Myocyte (in vitro differentiated cells): Measurements from ENCODE around the gene HMG20A. TPM values are rescaled to one million over a fixed set of nuclear protein-coding genes. Genes with fewer than 3 reads are reported as not detected.
A peak's percentile ranks its signal among the peaks of the same experiment; 100 is the strongest.

Experiments used
- DNase-seq: peaks from one replicate; pipeline ENCODE4 v3.0.0-alpha.2; 2012; ENCODE audit warnings: low read depth
- total RNA-seq: library from RNA; depleted of rRNA; stranded (reverse); fragments of >200 nt; gene quantifications from 2 replicates; pipeline ENCODE4 v1.2.3, GENCODE V29; 2014

Gene HMG20A
- total RNA-seq, 1 donor from 2014 or later = 36.6 TPM

DNA sequence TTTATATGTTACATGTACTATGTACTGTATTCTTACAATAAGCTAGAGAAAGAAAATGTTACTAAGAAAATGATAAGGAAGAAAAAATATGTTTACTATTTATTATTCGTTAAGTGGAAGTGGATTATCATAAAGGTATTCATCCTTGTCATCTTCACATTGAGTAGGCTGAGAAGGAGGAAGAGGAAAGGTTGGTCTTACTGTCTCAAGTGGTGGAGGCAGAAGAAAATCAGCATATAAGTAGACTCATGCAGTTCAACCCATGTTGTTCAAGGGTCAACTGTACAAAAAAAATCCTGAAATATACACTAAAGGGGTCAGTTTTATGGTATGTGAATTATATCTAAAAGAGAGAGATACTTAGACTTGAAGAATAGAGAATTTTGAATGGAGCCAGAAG is 5.7 kb downstream of the HMG20A start:
- no peak for DNase-seq

DNA sequence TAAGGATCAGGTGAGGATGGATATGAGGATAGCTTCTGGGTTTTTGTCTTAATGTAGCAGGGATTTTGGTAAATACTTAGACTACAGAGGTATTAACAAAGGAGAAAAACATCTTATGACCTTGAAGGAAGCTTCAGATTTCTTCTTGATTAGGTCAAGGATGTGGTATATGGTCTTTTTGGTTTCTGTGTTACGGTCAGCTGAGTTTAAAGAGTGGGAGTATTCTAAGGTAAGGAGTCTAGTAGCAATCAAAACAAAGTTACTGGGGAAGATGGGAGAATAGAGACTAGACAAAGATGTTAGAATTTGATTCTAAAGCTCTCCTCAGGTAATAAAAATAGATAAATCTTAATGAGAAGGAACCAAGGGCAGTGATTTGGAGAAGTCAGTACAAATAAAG is 6.2 kb downstream of the HMG20A start:
- DNase-seq = no peak

DNA sequence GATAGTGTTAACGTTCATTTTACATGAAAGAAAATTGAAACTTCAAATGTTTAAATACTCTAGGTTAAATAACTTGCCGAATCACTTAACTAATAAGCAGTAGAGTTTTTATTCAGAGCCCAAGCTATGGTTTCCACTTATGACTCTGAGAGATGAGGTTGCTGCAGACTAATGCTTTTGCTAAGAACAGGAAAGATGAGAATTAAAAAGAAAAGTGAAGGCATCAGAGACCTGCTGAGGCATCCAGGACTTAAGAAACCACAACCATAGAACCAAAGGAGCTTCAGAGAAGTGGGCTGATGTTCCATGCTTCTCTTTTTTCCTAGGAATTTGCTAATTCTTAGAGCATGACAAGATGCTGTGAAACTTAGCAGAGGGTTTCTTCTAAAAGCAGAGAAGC is 9.5 kb downstream of the HMG20A start:
- no peak for DNase-seq

DNA sequence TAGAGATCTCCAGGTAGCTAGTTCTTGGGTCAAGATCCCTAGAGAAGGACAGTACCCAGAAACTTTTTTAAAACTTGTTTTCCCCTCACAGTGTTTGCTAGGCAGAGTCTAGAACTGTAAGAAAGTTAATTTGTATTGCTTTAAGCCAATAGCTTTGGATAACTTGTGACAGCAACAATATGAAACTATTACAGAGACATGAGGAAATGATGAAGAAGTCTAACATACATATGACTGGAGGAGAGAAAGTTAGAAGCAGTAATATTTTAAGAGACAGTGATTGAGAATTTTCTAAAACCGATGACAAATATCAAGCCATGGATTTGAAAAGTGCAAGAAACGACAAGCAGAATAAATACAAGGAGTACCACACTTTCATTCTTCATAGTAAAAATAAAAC is 10.0 kb downstream of the HMG20A start:
- no peak for DNase-seq

DNA sequence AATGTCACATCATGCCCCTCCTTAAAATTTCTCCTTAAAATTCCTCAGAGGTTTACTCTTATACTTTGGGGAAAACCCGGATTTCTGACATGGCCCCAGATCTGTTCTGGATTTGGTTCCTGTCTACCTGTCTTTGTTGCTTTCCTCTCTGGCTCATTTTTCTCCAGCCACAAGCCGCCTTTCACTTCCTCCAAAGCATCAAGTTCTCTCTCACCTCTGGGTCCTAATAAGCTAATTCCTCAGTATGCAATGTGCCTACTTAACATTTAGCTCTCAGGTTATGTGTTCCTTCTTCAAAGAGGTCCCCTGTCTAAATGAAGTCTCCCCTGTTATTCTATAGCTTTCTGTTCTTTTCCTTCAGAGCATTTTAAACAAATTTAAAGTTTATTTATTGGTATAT is 16.1 kb downstream of the HMG20A start:
- DNase-seq = no peak

DNA sequence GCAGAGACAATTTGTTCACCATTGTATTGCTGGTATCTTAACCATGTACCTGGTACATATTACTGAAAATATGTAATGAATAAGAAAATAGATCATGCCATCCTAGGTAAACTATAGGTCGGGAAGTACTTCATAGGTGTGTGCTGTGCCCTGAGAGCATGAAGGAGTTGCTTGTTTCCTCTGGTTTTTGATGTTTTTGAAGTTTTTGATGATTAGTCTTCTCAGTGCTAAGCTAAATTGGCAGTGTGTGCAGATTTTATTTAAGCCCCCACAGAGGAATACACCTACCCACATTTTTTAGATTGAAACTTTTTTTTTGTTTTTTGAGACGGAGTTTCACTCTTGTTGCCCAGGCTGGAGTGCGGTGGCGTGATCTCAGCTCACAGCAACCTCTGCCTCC is 16.6 kb downstream of the HMG20A start:
- DNase-seq = no peak

DNA sequence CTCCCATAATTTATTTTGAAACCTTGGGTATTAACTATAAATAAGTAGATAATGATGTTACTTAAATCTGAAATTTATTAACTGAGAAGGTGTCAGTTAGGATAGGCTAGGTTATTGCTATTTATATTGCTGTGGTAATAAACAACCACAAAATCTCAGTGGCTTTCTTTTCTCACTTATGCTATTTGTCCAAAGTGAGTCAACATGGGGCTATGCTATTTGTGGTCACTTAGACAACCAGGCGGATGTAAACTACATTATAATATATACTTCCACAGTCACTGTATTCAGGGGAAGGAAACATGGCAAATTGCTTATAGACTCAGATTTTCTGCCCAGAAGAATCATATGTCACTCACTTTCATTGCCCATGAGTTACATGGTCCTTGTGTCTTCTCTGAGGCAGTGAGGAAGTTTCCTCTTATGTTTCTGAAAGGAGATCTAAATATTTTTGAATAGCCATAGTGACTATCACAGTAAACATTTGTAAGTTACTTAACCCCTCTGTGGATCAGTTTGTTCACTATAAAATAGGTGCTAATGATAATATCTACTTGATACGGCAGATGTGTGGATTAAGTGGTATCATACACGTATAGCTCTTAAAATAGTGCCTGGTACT is 19.8 kb downstream of the HMG20A start:
- DNase-seq = peak; percentile 80

DNA sequence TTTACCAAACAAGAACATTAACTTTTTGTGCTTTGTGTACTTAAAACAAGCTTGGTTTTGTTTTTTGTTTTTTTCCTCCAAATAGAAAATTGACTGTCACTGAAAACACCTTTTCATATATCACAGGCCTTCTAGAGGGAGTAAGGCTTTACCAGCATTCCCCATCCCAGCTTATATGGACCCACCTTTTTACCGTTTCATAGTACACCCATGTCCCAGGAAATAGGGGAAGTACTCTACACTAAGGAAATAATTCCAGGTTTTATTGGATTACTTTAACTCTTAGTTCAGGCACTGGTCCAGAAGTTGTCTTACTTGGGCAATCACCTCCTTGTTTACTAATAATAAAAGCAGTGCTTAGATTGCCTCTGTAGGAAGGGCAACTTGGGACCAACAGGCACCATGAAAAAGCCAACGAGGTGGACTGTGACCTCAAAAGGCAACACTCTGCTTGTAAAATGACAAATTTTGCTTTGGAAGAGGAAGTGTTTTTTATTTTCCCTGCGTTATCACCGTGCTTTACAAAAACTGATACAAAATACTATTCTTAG is 26.2 kb downstream of the HMG20A start:
- no peak for DNase-seq

DNA sequence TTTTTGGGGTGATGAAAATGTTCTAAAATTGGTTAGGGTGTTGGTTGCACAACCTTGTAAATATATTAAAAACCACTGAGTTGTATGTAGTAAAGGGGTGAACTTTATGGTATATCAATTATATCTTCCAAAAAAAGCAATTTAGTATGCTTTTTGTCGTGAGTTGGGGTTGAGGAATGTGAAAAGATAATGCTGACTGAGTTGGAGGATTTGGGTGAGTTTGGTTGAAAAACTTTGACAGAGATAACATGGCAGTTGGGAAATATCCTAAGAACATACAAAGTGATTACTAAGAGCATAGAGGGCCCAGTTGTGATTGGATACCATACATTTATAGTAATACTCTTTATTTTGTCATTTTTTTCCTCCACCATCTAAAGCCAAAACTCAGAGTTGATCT is 33.6 kb downstream of the HMG20A start:
- DNase-seq = no peak

DNA sequence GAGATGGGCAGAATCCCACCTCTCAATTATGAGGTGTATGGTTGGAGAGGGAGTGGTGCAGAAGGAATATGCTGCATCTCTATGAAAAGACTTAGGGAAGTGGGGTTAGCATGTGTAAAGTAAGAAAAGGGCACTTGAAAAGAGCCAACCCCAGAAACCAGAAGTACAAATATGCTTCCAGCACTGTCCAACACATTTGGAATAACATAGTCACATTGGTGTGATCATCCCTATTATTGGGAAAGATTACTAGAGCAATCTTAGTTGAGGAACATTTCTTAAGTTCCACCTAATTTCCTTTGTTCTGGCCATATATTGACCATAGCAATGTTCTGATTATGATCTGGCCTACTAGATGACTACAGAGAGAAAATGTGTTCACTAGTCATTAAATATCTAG is 34.3 kb downstream of the HMG20A start:
- DNase-seq = no peak

DNA sequence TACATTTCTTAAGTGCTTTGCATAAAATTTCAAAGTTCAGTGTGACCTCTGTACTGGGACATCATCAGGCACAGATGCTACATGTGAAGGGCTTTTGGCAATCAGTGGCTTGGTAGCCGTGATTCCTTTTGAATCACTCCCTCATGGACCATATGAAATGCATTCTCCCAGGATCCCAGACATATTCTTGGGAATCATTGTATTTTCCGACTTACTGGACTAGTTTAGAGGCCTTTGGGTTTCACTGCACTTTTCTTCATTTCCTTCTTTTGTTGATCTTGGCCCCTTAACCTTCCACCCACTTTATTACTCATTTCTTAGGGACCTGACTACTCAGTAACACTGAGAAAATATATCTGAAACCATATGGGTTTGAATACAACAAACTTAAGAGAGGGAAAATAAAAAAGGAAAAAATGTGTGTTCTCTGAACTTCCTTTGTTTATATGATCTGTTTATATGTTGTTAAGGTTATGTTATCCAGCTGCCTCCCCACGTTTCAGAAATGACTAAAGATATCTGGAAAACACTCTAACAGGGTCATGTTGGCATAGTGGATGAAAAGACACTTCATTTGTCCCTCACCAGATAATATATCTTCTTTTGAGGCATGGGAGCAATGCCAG is 35.1 kb downstream of the HMG20A start:
- DNase-seq = peak; percentile 40

DNA sequence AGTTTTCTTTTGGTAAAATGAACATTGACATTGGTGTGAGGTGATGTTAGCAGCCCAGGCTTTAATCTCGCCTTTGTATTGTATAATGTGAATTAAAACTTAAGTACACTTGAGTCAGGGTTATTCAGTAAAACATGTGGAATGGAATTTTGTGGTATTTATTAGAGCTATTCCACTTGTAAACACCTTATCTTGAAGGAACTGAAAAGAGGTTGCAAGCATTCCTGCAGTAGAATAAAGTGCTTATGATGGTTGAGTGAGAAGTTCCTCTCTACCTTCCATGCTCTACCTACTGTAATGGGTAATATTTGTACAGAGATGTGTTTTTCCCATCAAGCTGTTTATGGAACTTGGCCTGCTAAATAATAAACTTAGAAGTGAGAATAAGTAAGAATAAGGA is 36.1 kb downstream of the HMG20A start:
- DNase-seq = no peak

DNA sequence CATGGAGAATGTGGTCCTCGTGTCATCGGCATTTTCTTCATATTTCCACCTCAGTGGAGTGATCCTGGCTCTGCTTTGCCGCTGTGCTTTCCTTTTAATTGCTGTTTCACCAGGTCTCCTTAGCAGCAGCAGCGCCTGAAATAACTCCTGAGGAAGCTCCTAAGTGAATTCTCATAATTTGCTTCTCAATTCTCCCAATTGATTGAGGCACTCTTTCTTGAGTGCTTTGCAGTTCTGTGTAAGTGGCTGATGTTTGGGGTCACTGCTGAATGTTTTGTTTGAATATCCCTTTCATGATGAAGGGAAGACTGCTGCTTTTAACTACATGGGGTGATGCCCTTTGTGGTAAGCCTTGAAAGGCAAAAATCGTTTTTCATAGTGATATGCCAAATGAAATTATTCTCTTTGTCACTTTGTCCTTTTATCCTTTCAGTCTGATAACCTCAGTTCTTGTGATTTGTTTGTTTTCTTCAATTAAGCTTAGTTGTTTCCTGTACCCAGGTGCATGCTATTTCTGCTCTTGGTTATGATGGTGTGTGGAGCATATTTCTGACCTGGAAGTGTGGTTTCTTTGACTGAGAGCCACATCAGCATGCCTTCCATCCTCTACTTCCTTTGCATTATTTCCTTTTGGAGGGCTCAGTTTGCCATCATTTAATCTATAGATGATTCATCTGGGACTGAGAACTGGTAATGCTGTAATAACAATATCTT is 36.7 kb downstream of the HMG20A start:
- no peak for DNase-seq

DNA sequence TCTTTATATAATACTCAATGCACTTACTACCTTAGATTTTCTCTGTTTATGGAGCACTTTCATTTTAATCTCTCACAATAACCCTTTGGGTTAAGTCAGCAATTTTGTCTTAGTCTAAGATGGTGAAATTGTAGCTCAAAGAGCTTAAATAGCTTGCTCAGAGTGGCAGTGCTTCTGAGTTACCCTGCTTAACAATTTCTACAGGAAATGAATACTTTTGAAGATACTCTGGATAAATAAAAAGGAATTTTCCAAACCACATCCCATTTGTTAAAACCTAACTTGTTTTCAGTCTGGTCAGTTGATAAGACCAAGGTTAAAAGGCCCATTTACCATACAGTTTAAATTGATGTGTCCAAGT is 37.2 kb downstream of the HMG20A start:
- DNase-seq = peak; percentile 24

DNA sequence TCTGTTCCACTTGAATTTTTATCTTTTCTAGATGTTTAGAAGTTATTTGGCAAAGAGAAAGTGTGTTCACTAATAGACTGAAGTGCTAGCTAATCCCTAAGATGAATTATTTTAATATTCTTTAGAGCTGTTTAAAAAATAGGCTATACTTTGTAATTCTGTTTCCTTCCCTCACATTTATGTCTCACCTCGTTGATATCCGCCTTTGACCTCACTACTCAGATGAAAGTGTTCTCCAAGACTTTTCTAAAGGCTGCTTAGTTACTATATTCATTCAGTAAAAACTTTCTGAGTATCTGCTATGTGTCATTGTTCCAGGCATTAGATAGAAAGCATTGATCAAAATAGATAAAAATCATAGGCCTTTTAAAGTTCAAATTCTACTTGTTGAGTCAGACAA is 38.3 kb downstream of the HMG20A start:
- no peak for DNase-seq

DNA sequence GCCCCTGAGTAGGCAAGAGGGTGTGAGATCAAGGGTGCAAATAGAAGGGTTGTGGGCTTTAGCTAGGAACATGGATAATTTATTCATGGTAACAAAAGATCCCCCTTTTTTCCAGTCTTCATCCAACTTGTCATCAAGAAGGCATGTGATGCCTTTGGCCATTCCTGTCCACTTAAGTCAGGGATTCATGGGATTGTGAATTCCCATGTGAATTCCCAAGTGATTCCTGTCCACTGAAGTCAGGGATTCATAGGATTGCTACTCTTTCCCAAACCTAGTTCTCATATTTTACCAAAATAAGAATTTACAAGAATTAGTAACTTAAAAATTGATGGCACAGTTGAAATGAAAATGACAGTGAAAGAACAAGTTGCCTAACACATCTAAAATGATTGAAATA is 40.8 kb downstream of the HMG20A start:
- DNase-seq = peak; percentile 52

DNA sequence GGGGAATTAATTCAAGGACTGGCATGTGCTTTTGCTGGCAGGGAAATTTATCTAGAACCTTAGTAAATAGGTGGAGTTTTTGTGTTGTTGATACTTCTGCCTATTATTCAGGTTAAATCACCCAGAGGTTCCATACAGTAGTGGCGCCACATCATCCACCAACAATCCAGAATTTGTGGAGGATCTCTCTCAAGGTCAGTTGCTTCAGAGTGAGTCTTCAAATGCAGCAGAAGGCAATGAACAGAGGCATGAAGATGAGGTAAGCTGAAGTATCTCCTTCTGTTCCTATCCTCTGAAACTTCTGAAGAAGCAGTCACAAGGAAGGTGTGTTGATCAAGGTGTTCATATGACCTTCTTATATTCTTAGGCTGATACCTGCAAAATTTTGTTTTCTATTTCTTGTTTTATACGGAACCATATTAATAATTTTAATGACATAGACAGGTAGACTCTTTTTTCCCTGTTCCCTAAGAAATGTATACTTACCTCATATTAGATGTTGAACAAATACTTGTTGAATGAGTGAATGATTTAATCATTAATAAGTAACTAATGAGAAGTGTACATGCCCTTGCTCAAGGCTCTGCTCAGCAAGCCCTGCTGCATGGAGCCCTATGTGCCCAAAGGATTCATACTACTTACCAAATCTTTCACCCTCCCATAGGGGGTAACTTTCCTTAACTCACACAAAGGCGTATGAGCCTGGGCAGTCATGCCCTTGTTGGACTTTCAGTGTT is 43.6 kb downstream of the HMG20A start:
- no peak for DNase-seq

DNA sequence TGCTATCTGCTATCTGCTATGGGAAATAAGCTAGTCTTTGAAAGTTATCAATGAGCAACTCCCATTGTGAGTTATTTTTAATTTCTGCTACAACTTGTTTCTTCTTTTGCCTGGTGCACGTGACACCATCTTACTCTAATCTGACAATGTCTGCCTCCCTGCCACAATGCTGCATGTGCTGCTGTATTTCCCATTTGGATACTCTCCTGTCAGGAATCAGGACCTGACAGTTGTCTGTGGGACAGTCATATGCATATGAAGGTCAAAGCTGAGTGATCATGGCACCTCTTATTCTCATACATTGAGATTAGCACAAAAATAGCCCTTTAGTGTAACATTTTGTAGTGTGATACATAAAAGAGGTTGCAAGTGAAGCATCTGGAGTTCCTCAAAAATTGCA is 45.8 kb downstream of the HMG20A start:
- DNase-seq = no peak

DNA sequence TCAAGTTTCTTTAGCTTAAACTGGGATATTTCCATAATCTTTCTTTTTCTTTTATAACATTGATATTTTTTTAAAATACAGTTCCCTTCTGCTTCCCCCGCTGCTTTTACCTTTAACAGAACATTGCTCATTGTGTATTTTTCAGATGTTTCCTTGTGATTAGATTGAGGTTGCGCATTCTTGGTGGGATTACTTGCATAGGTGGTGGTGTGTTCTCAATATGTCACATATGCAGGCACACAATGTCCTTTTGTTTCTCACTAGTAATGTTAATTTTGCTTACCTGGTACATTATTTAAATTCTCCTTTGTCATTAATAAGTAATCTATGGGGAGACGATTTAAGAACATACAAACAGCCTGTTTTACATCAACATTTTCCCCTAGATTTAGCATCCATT is 48.2 kb downstream of the HMG20A start:
- no peak for DNase-seq

DNA sequence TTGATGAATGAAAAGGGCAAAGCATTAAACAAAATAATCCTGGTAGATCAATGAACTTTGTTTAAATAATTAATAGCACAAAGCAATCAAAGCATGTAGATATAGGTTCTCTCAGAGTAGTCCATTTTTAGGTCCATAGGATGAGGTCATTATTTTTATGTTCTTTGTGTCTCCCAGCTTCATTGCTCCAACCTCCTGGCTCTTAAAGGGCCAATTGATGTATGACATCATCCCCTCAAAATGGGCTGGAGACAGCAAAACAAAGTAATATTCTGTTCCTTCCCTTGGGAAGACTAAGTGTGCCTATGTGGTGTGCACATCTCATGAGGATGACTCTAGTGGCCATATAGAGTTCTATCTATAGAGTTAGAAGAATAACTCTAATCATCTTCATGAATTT is 49.5 kb downstream of the HMG20A start:
- no peak for DNase-seq

DNA sequence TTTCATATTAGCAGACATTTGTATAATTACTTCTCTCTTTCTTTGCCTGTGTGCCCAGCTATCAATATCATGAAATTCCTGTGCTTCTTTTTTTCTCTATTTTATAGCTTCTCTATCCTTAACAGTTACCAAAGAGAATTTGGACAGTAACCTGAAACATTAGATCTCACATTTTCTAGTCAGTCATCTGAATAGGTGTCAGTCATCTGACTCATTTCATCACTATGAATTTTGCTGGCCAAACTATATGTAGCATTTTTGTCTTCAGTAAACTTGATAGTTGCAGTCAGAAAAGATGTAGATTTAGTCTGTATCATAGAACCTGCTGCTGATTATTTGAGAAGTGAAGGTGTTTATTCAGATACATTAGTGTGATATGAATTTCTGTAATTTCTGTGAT is 52.6 kb downstream of the HMG20A start:
- no peak for DNase-seq
